Stimulated activated CD4-positive, alpha-beta T cell treated with anti-CD3 and anti-CD28 coated beads, Interleukin-4, amount 100 ng/mL, for 4 hours (primary cell): ENCODE data around the gene GFRA1.

Source experiments
- DNase-seq, 2 experiments: peaks; one replicate each; pipeline ENCODE4 v3.0.0-alpha.2; 2020

The GFRA1 gene

GRCh38 chr10:116098411-116099022, 174.5 kb downstream of the GFRA1 start:
- no peak for DNase-seq

- no peak for DNase-seq
These were observed 175.7 kb downstream of the GFRA1 start for GRCh38 chr10:116097239-116097784.

- no peak for DNase-seq
These were observed 176.5 kb downstream of the GFRA1 start for GRCh38 chr10:116096526-116096925.

GRCh38 chr10:116094356-116094755, 178.7 kb downstream of the GFRA1 start:
- no peak for DNase-seq

GRCh38 chr10:116093031-116093430, 180.0 kb downstream of the GFRA1 start:
- DNase-seq = no peak

- DNase-seq = no peak
These were observed 184.0 kb downstream of the GFRA1 start for GRCh38 chr10:116088985-116089384.

- no peak for DNase-seq
These were observed 187.7 kb downstream of the GFRA1 start for GRCh38 chr10:116085323-116085722.

GRCh38 chr10:116084161-116084560, 188.8 kb downstream of the GFRA1 start:
- DNase-seq = no peak

GRCh38 chr10:116083226-116083762, 189.7 kb downstream of the GFRA1 start:
- DNase-seq = no peak

- DNase-seq = no peak
These were observed 190.2 kb downstream of the GFRA1 start for GRCh38 chr10:116082762-116083161.

- DNase-seq = no peak
These were observed 190.8 kb downstream of the GFRA1 start for GRCh38 chr10:116082206-116082605.

- DNase-seq = no peak
These were observed 192.5 kb downstream of the GFRA1 start for GRCh38 chr10:116080553-116080952.

- DNase-seq = no peak
These were observed 193.7 kb downstream of the GFRA1 start for GRCh38 chr10:116079355-116079754.

- DNase-seq = no peak
These were observed 196.4 kb downstream of the GFRA1 start for GRCh38 chr10:116076621-116077020.

- no peak for DNase-seq
These were observed 199.5 kb downstream of the GFRA1 start for GRCh38 chr10:116073510-116073909.

GRCh38 chr10:116073001-116073400, 200.0 kb downstream of the GFRA1 start:
- DNase-seq = no peak

GRCh38 chr10:116071453-116072148, 201.4 kb downstream of the GFRA1 start:
- no peak for DNase-seq

GRCh38 chr10:116070743-116071320, 202.2 kb downstream of the GFRA1 start:
- no peak for DNase-seq

GRCh38 chr10:116069856-116070255, 203.2 kb downstream of the GFRA1 start:
- no peak for DNase-seq

GRCh38 chr10:116067825-116068224, 205.2 kb downstream of the GFRA1 start:
- DNase-seq = no peak

GRCh38 chr10:116063107-116063506, 209.9 kb downstream of the GFRA1 start:
- no peak for DNase-seq

- no peak for DNase-seq
These were observed 212.1 kb downstream of the GFRA1 start for GRCh38 chr10:116060864-116061263.

GRCh38 chr10:116059320-116059719, 213.7 kb downstream of the GFRA1 start:
- DNase-seq = no peak
